Ectodermal cell (in vitro differentiated cells): Measurements from ENCODE around the gene SPECC1.
"Not testable (repeated sequence)": the region's sequence is repeated elsewhere in the genome, so short reads cannot be mapped to it uniquely, and the experiment has no call there.

Source experiments
- H3K27ac ChIP-seq: 2 replicates; pipeline ENCODE4 v1.7.0; 2013; ENCODE audit warnings: mild to moderate bottlenecking, low read depth, low read length; ENCODE audit not compliant: insufficient read depth, poor library complexity, severe bottlenecking
- H3K27me3 ChIP-seq: 2 replicates; pipeline ENCODE4 v1.7.0; 2013; ENCODE audit warnings: mild to moderate bottlenecking, low read length; ENCODE audit not compliant: insufficient read depth, control insufficient read depth, poor library complexity, severe bottlenecking
- H3K36me3 ChIP-seq: one replicate; pipeline ENCODE4 v1.7.0; 2013; ENCODE audit warnings: low read length; ENCODE audit not compliant: control insufficient read depth, insufficient read depth
- H3K4me1 ChIP-seq: one replicate; pipeline ENCODE4 v1.7.0; 2013; ENCODE audit warnings: low read length; ENCODE audit not compliant: control insufficient read depth, insufficient read depth
- H3K4me3 ChIP-seq: 2 replicates; pipeline ENCODE4 v1.7.0; 2013; ENCODE audit warnings: low read depth, low read length, control low read depth; ENCODE audit not compliant: insufficient read depth
- H3K9me3 ChIP-seq: 2 replicates; pipeline ENCODE4 v1.7.0; 2013; ENCODE audit warnings: mild to moderate bottlenecking, low read length, moderate library complexity; ENCODE audit not compliant: control insufficient read depth
- WGBS, 2 experiments: methylation state at CpG; one replicate each; pipeline ENCODE4 v1.1.7; 2013; ENCODE audit warnings: missing lambda C conversion rate in 2 of 2; 5-methylcytosine and 5-hydroxymethylcytosine counted together

The SPECC1 gene

GRCh38 chr17:20010936-20011335 is 1.8 kb downstream of the SPECC1 start:
- Histone ChIP-seq H3K4me1 (no peaks in the 10 kb centered on the region), H3K27ac (no peak overlapping the region), H3K9me3 (no peaks in the 10 kb centered on the region), H3K36me3 (no peaks in the 10 kb centered on the region), H3K4me3 (no peak overlapping the region), H3K27me3 (peaks cover 45% of the 10 kb centered on the region)
- 84 to 93% methylated on average over 1 of the region's 1 CpG for WGBS, 2 experiments

GRCh38 chr17:20012017-20012536 is 2.9 kb downstream of the SPECC1 start:
- Histone ChIP-seq H3K4me3 (no peak overlapping the region), H3K36me3 (no peaks in the 10 kb centered on the region), H3K27ac (no peak overlapping the region), H3K27me3 (peaks cover 45% of the 10 kb centered on the region), H3K9me3 (no peaks in the 10 kb centered on the region), H3K4me1 (no peaks in the 10 kb centered on the region)
- 90% methylated on average over 1 of the region's 2 CpGs; no CpG with 5 or more reads in 1 of the 2 experiments for WGBS, 2 experiments

- H3K9me3 ChIP-seq, H3K4me1 ChIP-seq, H3K27me3 ChIP-seq, H3K27ac ChIP-seq, H3K4me3 ChIP-seq, H3K36me3 ChIP-seq: not testable (repeated sequence)
- WGBS, 2 experiments, result 94 to 97% methylated on average over 32 of the region's 32 CpGs
Observed at GRCh38 chr17:20016475-20016992, 7.4 kb downstream of the SPECC1 start.

GRCh38 chr17:20022701-20023100 is 13.5 kb downstream of the SPECC1 start:
- WGBS, 2 experiments, result 95 to 98% methylated on average over 4 of the region's 4 CpGs
- Histone ChIP-seq H3K27me3 (no peaks in the 10 kb centered on the region), H3K27ac (no peak overlapping the region), H3K4me1 (no peaks in the 10 kb centered on the region), H3K4me3 (no peak overlapping the region), H3K9me3 (no peaks in the 10 kb centered on the region), H3K36me3 (no peaks in the 10 kb centered on the region)

- Histone ChIP-seq H3K36me3 (no peaks in the 10 kb centered on the region), H3K27me3 (no peaks in the 10 kb centered on the region), H3K4me3 (no peak overlapping the region), H3K9me3 (no peaks in the 10 kb centered on the region), H3K4me1 (no peaks in the 10 kb centered on the region), H3K27ac (no peak overlapping the region)
Observed at GRCh38 chr17:20026960-20027359, 17.8 kb downstream of the SPECC1 start.

- Histone ChIP-seq H3K9me3 (no peaks in the 10 kb centered on the region), H3K4me1 (no peaks in the 10 kb centered on the region), H3K27me3 (no peaks in the 10 kb centered on the region), H3K27ac (no peak overlapping the region), H3K36me3 (no peaks in the 10 kb centered on the region), H3K4me3 (no peak overlapping the region)
- 85 to 90% methylated on average over 3 of the region's 3 CpGs for WGBS, 2 experiments
Observed at GRCh38 chr17:20028443-20028842, 19.3 kb downstream of the SPECC1 start.

GRCh38 chr17:20032636-20033035 is 23.5 kb downstream of the SPECC1 start:
- Histone ChIP-seq H3K27ac (no peak overlapping the region), H3K4me1 (no peaks in the 10 kb centered on the region), H3K36me3 (no peaks in the 10 kb centered on the region), H3K9me3 (no peaks in the 10 kb centered on the region), H3K27me3 (no peaks in the 10 kb centered on the region), H3K4me3 (no peak overlapping the region)
- 86 to 97% methylated on average over 2 to 3 of the region's 7 CpGs for WGBS, 2 experiments

- H3K27me3 ChIP-seq, result no peaks in the 10 kb centered on the region
- 91 to 93% methylated on average over 3 of the region's 3 CpGs for WGBS, 2 experiments
- no peaks in the 10 kb centered on the region for H3K9me3 ChIP-seq
- no peak overlapping the region for H3K27ac ChIP-seq
- no peaks in the 10 kb centered on the region for H3K4me1 ChIP-seq
- no peak overlapping the region for H3K4me3 ChIP-seq
- H3K36me3 ChIP-seq, result no peaks in the 10 kb centered on the region
Observed at GRCh38 chr17:20033415-20033814, 24.3 kb downstream of the SPECC1 start.

- Histone ChIP-seq H3K27ac (no peak overlapping the region), H3K9me3 (no peaks in the 10 kb centered on the region), H3K4me3 (no peak overlapping the region), H3K4me1 (no peaks in the 10 kb centered on the region), H3K36me3 (no peaks in the 10 kb centered on the region), H3K27me3 (no peaks in the 10 kb centered on the region)
- 89 to 99% methylated on average over 3 of the region's 3 CpGs for WGBS, 2 experiments
Observed at GRCh38 chr17:20035501-20035900, 26.3 kb downstream of the SPECC1 start.

GRCh38 chr17:20037286-20037685 is 28.1 kb downstream of the SPECC1 start:
- not testable (repeated sequence) for H3K9me3 ChIP-seq, H3K36me3 ChIP-seq, H3K27ac ChIP-seq, H3K27me3 ChIP-seq, H3K4me1 ChIP-seq, H3K4me3 ChIP-seq
- 85 to 89% methylated on average over 1 of the region's 1 CpG for WGBS, 2 experiments

GRCh38 chr17:20039037-20039436 is 29.9 kb downstream of the SPECC1 start:
- Histone ChIP-seq H3K27ac (no peak overlapping the region), H3K9me3 (no peaks in the 10 kb centered on the region), H3K36me3 (no peaks in the 10 kb centered on the region), H3K4me1 (no peaks in the 10 kb centered on the region), H3K27me3 (no peaks in the 10 kb centered on the region), H3K4me3 (no peak overlapping the region)
- 92 to 100% methylated on average over 2 of the region's 2 CpGs for WGBS, 2 experiments
